ENCODE results near the gene HMGCL. TPM values are rescaled to one million over a fixed set of nuclear protein-coding genes. Genes with fewer than 3 reads are reported as not detected.

The HMGCL gene
- total RNA-seq, 4 donors from 2014 or later: 25.5 to 50.0 (median 43.9) TPM

DNA sequence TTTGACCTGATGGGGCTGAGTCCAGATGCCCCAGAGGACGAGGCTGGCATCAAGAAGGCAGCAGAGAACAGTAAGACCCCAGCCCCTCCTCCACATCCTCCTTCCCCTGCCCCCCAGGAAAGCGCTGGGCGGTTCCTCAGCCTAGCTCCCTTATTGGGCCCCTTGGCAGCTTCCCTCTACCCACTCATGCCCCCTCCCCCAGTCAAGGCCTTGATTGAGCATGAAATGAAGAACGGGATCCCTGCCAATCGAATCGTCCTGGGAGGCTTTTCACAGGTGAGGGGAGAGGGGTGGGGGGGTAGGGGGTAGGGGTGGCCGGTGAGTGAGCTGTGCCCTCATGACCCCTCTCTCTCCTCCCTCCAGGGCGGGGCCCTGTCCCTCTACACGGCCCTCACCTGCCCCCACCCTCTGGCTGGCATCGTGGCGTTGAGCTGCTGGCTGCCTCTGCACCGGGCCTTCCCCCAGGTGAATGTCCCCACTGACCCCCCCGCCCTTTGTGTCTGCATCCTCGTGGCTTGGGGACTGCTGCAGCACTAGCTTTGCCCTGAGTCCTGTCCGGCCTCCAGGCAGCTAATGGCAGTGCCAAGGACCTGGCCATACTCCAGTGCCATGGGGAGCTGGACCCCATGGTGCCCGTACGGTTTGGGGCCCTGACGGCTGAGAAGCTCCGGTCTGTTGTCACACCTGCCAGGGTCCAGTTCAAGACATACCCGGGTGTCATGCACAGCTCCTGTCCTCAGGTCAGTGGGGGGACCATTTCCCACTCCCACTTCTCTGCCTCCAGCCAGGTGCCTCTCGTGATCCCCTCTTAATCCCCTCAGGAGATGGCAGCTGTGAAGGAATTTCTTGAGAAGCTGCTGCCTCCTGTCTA lies 31.1 kb downstream of the HMGCL start:
- Histone ChIP-seq H3K27ac (replicated peaks in 1 of 4) (peak overlapping the region in 3 of 4 donors; percentile 33 to 82 (median 35)), H3K27me3 (no peaks in the 10 kb centered on the region), H3K9me3 (no peaks in the 10 kb centered on the region), H3K36me3 (peaks cover 5 to 58% (median 53%) of the 10 kb centered on the region in 4 donors), H3K4me1 (peaks cover 35 to 55% (median 41%) of the 10 kb centered on the region in 4 donors), H3K4me3 (no peak overlapping the region)
- intact Hi-C loops (cut with DNase I): no loop called here
- DNase-seq (ENCODE audit: extremely low spot score): no peak
- TF ChIP-seq POLR2AphosphoS5 (IDR thresholded peaks at IDR 0.05) (no peak), POLR2A (IDR thresholded peaks at IDR 0.05; ENCODE audit: low read depth) (no peak)
- WGBS: 64% methylated on average over 13 of the region's 21 CpGs

DNA sequence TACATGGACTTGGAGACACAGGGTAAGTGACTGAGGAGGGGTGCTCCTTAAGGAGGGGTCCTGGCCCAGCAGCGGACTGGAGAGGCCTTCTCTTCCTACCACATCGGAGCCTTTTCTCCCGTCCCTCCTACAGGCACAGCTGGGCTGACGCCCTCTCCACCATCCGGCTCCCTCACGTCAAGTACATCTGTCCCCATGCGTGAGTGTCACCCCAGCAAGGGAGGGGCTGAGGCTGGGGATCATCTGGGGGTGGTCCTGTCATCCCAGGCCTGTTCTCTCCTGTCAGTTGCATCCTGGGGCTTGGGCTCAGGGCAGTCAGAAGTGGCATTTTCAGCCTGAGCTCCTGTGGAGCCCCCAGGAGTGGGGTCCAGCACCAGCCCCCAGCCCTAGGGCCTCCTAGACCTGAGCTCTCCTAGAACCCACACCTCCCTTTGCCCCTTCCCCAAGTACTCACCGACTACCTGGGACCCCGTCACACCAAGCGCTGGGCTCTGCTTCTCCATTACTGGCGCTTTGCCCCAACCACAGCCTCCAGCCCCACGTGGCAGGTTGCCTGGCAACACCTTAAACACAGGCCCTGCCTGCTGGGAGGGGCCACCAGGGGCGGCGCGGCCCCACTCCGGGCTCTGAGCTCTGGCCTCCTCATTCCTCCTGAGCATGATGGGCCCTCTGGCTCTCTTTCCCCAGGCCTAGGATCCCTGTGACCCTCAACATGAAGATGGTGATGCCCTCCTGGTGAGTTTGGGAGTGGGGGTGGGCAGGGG lies 32.0 kb downstream of the HMGCL start:
- peak overlapping the region; percentile 33 to 83 (median 68) for H3K27ac ChIP-seq (replicated peaks in 1 of 4)
- H3K36me3 ChIP-seq: peaks cover 5 to 61% (median 56%) of the 10 kb centered on the region in 4 donors
- peaks cover 30 to 48% (median 36%) of the 10 kb centered on the region in 4 donors for H3K4me1 ChIP-seq
- H3K27me3 ChIP-seq: no peaks in the 10 kb centered on the region
- no peaks in the 10 kb centered on the region for H3K9me3 ChIP-seq
- 81% methylated on average over 7 of the region's 16 CpGs for WGBS
- no peak for DNase-seq (ENCODE audit: extremely low spot score)
- H3K4me3 ChIP-seq: no peak overlapping the region
- intact Hi-C loops (cut with DNase I): no loop called here
- TF ChIP-seq POLR2AphosphoS5 (IDR thresholded peaks at IDR 0.05) (no peak), EP300 (IDR thresholded peaks at IDR 0.05) (no peak), POLR2A (IDR thresholded peaks at IDR 0.05; ENCODE audit: low read depth) (no peak)
- TF ChIP-seq, protein P1, sequence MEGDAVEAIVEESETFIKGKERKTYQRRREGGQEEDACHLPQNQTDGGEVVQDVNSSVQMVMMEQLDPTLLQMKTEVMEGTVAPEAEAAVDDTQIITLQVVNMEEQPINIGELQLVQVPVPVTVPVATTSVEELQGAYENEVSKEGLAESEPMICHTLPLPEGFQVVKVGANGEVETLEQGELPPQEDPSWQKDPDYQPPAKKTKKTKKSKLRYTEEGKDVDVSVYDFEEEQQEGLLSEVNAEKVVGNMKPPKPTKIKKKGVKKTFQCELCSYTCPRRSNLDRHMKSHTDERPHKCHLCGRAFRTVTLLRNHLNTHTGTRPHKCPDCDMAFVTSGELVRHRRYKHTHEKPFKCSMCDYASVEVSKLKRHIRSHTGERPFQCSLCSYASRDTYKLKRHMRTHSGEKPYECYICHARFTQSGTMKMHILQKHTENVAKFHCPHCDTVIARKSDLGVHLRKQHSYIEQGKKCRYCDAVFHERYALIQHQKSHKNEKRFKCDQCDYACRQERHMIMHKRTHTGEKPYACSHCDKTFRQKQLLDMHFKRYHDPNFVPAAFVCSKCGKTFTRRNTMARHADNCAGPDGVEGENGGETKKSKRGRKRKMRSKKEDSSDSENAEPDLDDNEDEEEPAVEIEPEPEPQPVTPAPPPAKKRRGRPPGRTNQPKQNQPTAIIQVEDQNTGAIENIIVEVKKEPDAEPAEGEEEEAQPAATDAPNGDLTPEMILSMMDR (IDR thresholded peaks at IDR 0.05): no peak

DNA sequence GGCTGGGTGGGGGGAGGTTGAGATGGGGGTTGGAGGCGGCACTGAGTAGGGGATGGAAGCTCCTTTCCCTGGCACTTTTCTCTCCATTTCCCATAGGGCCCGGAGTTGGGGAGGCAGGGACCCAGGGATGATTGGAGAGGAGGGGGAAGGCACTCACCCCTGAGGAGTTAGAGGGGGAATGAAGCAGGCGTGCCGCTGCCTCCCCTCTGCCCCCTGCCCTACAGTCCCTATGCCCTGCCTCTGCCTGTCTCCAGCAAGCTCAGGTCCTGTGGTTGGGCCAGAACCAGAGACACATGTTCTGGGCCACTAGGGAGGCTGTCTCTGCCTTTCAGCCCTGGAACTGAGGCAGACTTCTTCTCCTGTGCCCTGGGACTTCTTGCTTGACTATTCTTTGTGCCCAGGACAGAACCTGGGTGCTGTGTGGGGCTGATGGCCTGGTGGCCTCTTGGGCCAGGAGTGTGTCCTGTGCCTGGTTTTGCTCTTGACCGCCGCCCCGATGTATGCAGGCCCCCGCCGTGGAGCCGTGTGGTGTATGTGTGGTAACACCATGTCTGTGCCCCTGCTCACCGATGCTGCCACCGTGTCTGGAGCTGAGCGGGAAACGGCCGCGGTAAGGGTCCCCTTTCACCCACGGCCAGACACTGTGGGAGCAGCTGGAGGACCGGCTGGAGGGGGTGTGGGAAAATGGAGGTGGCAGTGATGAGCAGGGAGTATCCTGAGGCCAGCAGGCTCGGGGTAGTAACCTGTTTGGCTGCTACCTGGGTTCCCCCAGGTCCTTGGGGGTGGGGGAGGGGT lies 32.9 kb downstream of the HMGCL start:
- Histone ChIP-seq H3K27me3 (no peaks in the 10 kb centered on the region), H3K4me1 (peaks cover 30 to 48% (median 36%) of the 10 kb centered on the region in 4 donors), H3K27ac (replicated peaks in 1 of 4) (peak overlapping the region; percentile 76 to 83 (median 80)), H3K4me3 (peak overlapping the region; percentile 64 to 88 (median 76)), H3K9me3 (no peaks in the 10 kb centered on the region), H3K36me3 (peaks cover 9 to 61% (median 55%) of the 10 kb centered on the region in 4 donors)
- DNase-seq (ENCODE audit: extremely low spot score): no peak
- TF ChIP-seq POLR2A (IDR thresholded peaks at IDR 0.05; ENCODE audit: low read depth) (no peak), POLR2AphosphoS5 (IDR thresholded peaks at IDR 0.05) (no peak), EP300 (IDR thresholded peaks at IDR 0.05) (no peak)
- TF ChIP-seq, protein P1 (IDR thresholded peaks at IDR 0.05): no peak
- 65% methylated on average over 13 of the region's 19 CpGs for WGBS
- intact Hi-C loops (cut with DNase I): no loop called here

DNA sequence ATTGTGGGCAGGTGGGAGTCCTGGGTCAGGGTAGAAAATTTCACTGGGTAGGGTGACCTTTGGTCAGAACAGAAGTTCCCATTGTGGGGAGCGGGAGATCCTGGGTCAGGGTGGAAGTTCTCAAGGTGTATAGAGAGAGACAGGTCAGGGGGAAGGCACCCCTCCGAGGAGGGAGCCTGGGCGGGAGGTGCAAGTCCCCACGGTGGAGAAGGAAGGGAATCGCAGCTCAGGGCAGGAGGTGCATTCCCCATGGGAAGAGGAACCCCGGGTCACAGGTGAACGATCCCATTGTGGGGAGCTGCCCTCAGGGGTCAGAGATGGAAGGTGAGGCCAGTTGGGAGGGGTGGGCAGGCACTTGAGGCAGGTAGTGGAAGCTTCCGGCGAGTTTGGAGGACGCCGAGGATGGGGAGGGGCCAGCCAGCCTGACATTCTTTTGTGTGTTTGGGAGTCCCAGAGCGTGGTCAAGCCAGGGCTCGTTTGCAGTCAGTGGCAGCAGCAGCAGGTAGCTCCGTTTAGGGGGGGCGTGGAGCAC lies 33.6 kb downstream of the HMGCL start:
- DNase-seq (ENCODE audit: extremely low spot score): no peak
- WGBS: under 1% methylated on average over 13 of the region's 15 CpGs

More for the DNA sequence above, 33.6 kb downstream of the HMGCL start:
- Histone ChIP-seq H3K9me3 (no peaks in the 10 kb centered on the region), H3K27me3 (no peaks in the 10 kb centered on the region), H3K4me3 (peak overlapping the region; percentile 64 to 88 (median 76)), H3K27ac (replicated peaks in 1 of 4) (peak overlapping the region; percentile 76 to 83 (median 80)), H3K36me3 (peaks cover 16 to 61% (median 55%) of the 10 kb centered on the region in 4 donors), H3K4me1 (peaks cover 30 to 48% (median 36%) of the 10 kb centered on the region in 4 donors)
- intact Hi-C loops (cut with DNase I): no loop called here
- TF ChIP-seq POLR2A (IDR thresholded peaks at IDR 0.05; ENCODE audit: low read depth): no peak
- TF ChIP-seq, protein P1 (IDR thresholded peaks at IDR 0.05): peak in 1 of 3 experiments; percentile 8
- no peak for TF ChIP-seq EP300 (IDR thresholded peaks at IDR 0.05)
